ENCODE measurements around the gene GOLGB1.
"Not testable (repeated sequence)": the region's sequence is repeated elsewhere in the genome, so short reads cannot be mapped to it uniquely, and the experiment has no call there.

Gene GOLGB1, protein sequence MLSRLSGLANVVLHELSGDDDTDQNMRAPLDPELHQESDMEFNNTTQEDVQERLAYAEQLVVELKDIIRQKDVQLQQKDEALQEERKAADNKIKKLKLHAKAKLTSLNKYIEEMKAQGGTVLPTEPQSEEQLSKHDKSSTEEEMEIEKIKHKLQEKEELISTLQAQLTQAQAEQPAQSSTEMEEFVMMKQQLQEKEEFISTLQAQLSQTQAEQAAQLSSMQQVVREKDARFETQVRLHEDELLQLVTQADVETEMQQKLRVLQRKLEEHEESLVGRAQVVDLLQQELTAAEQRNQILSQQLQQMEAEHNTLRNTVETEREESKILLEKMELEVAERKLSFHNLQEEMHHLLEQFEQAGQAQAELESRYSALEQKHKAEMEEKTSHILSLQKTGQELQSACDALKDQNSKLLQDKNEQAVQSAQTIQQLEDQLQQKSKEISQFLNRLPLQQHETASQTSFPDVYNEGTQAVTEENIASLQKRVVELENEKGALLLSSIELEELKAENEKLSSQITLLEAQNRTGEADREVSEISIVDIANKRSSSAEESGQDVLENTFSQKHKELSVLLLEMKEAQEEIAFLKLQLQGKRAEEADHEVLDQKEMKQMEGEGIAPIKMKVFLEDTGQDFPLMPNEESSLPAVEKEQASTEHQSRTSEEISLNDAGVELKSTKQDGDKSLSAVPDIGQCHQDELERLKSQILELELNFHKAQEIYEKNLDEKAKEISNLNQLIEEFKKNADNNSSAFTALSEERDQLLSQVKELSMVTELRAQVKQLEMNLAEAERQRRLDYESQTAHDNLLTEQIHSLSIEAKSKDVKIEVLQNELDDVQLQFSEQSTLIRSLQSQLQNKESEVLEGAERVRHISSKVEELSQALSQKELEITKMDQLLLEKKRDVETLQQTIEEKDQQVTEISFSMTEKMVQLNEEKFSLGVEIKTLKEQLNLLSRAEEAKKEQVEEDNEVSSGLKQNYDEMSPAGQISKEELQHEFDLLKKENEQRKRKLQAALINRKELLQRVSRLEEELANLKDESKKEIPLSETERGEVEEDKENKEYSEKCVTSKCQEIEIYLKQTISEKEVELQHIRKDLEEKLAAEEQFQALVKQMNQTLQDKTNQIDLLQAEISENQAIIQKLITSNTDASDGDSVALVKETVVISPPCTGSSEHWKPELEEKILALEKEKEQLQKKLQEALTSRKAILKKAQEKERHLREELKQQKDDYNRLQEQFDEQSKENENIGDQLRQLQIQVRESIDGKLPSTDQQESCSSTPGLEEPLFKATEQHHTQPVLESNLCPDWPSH (N-terminal part only)

DNA sequence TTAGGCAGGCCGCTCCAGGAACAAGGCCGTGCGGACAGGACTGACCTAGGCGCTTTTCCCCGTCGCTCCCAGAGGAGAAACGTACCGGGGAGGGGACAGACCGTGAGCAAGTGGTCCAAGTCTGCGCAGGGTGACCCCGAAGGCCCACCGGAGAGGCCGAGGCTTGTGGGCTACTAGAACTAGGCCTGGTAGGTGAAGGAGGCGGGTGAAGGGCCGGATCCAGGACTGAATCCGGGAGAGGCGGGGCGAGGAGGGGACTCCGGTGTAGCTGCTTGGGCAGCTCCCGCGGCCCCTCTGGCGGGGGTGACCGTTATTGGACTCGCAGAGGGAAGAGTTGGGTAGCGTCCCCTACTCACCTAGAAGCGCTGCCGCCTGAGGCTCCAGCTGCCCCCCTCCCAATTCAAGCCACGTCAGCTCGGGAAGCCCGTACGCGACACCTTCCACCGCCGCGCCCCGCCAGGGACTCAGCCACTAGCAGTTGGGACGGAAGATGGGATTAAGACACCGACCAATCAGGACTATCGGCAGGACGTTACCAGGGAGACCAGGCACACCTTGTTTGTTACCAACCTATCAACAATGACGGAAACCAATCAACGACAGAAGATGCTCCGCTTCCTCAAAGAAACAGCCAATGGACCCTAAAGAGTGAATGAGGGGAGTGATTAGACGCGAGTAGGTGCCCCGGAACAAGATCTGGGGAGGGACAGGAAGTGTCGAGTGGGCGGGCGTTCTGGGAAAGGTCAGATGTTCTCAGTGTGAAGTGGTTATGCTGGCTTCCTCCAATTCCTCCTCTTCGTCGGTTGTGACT, at the start of gene GOLGB1:
Gene GOLGB1, minus strand, starts transcription at position 466 of the 811 bp plus-strand sequence. CDS start 18,770 bp downstream, outside the sequence.
- DNase-seq (ENCODE audit: low read depth in 2 of 2): peak; percentile 85 to 92

DNA sequence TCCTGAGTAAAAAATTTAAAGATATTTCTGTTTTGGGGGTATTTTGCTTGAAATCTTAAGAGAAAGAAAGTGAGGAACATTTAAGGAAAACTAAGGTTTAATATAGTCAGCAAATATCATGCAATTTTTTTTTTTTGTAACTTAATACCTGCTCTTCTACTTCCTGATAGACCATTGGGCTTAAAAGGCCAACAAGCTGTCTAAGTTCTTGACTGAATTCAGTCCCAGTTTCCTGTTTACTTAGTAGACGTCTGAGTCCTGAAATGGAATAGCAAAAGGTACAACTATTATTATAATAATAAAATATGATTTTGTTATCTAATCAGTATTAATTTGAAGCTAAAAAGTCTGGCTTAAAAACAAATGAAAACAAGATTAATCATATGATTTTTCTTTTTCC, 47.4 kb upstream of the GOLGB1 start:
- no peak for DNase-seq (ENCODE audit: low read depth in 2 of 2)

DNA sequence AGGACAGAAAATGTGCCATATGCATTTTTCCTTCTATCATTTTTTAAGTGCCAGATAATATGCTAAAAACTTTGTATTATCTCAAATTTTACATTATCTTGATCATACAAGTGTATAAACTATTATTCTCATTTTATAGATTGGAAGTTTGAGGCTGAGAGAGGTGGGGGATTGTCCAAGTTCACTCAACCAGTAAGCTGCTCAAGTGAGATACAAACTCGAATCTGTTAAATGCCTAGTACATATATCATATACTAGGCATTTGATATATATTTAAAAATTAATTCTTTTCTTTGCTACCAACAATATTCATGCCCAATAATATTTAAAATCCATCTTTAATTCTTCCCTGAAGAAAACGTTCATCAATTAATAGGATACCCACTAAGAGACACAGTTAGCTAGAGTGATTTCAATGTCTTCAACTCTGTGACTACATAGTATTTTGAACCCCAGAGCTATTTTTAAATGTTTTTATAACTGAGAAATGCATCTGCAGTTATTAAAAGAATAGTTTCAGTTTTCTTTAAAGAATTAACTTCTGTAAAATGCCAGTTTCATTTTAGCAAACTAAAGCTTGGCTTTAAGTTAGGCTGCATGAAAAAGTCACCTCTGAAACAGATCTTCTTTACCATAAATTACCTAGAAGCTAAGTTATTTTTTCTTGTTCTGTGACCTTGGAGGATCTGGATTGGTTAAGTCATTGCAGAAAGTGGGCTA, 44.9 kb upstream of the GOLGB1 start:
- no peak for DNase-seq (ENCODE audit: low read depth in 2 of 2)

DNA sequence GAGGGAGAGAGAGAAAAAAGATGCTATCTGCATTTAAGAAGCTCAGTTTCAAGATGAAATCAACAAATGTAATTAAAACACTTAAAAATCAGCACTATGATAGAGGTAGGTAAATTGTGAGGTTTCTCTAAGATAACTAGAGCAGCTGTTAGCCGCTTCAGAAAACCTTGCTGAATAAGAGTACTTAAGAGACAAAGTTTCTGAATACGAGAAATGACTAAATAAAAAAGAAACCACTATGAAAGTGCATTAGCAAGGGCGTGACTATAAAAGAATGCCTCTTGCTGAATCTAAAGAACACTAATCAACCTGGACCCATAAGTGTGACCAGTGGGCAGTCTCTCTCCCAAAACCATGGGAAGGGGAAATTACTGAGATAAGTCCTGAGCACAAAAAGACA, 43.5 kb upstream of the GOLGB1 start:
- no peak for DNase-seq (ENCODE audit: low read depth in 2 of 2)

DNA sequence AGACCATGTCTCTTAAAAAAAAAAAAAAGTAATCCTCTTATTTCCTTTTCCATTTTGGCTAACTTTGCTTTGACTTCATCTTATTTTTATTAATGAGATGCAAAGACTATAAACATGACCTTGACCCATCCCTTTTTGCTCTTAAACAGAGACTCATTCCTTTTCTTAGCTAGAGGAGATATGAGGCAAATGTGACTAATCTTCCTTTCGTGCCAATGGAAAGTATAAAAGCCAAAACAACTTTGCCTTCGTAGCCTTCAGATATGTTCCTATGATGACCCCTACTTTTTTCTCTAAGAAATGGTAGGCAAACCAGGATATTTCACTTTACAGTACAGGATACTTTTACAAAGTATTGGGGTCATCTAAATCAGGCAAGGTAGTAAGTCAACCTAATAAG, 36.9 kb upstream of the GOLGB1 start:
- no peak for DNase-seq (ENCODE audit: low read depth in 2 of 2)

DNA sequence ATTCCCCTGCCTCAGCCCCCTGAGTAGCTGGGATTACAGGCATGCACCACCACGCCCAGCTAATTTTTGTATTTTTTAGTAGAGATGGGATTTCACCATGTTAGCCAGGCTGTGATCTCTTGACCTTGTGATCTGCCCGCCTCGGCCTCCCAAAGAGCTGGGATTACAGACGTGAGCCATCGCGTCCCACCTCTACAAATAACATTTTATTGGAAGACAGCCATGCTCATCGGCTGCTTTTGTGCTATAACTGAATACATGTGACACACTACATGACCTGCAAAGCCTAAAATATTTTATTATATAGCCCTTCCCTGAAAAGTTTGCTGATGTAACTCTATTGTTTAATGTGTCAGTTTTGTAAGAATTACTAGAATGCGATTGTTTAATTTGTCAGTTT, 33.2 kb upstream of the GOLGB1 start:
- not testable (repeated sequence) for DNase-seq (ENCODE audit: low read depth in 2 of 2)

DNA sequence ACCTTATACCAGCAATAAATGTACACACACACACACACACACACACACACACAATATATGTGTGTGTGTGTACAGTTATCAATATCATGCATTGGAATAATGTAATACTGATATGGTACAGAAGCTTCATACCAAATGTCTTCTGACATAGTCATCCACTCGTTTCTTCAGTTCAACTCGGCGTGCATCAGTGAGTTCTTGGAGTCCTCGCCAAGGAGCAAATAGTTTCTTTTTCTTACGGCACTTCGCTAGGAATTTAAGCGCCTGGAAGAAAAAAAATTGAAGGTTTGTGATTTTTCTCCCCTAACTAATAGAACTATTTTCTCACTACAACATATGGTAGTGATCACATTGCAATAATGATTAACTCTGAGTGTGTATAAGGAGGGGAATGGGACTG, 32.1 kb upstream of the GOLGB1 start:
- DNase-seq (ENCODE audit: low read depth in 2 of 2): no peak

DNA sequence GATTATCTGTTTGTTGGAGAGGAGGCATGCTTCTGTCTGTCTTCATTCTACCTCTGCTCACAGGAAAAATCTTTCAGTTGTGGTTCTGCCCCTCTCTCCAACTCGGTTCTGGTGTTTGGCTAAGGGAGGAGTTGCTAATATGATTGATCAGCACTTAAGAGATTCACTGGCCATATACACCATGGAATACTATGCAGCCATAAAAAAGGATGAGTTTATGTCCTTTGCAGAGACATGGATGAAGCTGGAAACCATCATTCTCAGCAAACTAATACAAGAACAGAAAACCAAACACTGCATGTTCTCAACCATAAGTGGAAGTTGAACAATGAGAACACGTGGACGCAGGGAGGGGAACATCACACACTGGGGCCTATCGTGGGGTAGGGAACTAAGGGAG, 25.6 kb upstream of the GOLGB1 start:
- DNase-seq (ENCODE audit: low read depth in 2 of 2): not testable (repeated sequence)

DNA sequence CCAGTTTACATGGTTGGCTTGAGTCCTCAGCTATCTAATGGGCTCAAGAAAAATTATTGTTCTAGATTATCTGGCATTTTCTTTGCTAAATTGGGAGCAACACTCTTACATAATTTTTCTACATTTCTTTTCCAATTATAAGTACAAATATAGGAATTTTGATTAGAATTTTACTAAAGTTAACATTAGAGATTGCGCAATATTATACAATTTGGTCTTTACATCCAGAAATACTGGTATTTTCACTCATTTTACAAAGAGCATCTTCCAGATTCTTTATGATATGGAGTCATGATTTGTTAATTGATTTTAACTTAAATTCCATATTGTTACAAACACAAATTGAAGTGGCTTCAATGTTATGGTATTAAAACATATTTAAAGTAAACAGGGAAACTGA, 19.7 kb upstream of the GOLGB1 start:
- DNase-seq (ENCODE audit: low read depth in 2 of 2): no peak

DNA sequence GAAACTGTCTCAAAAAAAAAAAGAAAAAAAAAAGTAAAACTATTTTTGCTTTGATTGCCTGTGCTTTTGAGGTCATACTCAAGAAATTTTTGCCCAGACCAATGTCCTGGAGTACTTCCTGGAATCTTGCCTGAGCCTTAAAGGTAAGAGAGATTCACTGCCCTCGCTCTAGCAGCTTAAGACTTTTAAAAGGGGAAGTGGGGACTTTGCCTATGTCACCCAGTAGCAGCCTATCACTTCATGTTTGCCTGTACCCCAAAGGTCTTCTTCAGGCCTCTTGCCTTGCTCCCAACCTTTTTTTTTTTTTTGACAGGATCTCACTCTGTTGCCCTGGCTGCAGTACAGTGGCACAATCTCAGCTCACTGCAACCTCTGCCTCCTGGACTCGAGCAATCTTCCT, 18.9 kb upstream of the GOLGB1 start:
- DNase-seq (ENCODE audit: low read depth in 2 of 2): no peak

DNA sequence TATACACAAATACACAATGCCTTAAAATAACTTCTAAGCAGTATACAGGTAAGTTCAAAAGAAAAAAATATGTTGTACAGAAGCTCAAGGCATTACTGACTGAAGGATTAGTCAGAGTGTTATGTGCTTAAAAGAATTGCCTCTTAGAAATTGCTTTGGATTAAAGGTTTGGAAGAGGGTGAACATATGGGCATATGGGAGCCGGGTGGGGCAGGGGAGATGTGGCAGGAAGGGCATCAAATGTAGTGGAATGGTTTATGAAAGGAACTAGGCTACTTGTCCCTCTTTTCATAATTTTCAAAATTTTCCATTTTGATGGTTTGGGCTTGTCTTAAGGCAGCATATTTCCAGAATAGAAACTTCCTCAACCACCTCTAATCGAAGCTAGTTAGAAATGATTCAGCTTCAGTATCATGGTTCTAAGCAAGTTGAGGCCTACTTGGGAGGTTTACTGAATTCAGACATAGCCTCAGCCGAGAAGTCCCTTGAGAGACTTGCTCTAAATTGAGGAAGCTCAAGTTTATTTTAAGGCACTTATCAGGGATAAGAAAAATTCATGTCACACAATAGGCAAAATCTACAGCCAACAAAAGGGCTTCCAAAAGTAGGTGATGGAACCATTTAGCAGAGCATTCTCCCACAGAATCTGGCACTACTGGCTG, 10.1 kb upstream of the GOLGB1 start:
- no peak for DNase-seq (ENCODE audit: low read depth in 2 of 2)

DNA sequence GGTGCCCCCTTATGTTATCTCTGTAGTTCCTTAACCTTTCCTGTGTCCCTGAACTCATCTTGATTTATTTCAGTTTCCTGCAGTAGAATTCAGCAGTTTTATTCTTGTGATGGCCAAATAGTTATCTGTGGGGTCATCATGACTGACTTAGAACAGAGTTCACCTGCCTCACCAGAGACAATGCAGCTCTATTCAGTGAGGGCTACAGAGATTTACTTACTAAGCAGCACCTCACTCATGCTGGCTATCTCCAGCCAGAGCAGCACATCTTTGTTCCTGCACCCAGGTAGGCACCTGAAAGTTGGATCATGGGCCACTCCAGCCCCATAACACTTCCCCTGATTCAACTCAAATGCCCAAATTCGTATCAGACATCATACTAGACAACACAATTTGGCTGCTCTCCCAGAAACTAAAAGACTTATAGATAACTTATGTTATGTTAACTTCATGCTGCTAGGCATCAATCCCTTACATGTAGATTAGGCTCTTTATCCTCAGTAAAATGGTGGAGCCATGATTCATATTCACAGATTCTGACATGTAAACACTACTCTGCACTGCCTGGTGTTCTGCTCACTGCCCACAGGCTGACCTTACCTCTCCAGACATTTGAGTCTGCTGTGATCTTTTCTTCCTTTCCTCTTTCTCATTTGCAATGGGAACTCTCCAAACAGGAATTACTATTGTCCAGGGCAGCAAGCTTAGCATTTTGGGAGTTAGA, 9.3 kb upstream of the GOLGB1 start:
- no peak for DNase-seq (ENCODE audit: low read depth in 2 of 2)

DNA sequence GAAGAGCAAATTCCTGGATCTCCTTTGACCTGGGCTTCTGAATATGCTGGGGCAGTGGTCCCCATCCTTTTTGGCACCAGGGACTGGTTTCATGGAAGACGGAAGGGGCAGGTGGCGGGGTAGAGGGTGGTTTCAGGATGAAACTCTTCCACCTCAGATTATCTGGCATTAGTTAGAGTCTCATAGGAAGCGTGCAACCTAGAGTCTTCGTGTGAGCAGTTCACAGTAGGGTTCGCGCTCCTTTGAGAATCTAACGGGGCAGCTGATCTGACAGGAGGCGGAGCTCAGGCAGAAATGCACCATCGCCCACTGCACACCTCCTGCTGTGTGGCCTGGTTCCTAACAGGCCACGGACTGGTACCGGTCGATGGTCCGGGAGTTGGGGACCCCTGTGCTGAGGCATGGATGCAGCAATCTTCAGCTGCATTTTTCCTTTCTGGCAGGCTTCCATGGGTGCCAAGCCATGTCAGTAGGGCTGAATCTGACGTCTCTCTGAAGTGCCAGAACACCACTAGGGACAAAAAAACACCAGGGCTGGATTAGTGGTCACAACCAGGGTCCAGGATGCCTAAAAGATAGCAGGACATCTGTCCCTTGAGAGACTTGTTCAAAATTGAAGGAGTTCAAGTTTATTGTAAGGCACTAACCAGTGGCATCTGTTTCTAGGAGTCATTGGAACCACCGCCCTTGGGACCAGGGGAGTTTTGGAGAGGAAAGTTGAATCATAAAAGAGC, 8.4 kb upstream of the GOLGB1 start:
- DNase-seq (ENCODE audit: low read depth in 2 of 2): no peak

DNA sequence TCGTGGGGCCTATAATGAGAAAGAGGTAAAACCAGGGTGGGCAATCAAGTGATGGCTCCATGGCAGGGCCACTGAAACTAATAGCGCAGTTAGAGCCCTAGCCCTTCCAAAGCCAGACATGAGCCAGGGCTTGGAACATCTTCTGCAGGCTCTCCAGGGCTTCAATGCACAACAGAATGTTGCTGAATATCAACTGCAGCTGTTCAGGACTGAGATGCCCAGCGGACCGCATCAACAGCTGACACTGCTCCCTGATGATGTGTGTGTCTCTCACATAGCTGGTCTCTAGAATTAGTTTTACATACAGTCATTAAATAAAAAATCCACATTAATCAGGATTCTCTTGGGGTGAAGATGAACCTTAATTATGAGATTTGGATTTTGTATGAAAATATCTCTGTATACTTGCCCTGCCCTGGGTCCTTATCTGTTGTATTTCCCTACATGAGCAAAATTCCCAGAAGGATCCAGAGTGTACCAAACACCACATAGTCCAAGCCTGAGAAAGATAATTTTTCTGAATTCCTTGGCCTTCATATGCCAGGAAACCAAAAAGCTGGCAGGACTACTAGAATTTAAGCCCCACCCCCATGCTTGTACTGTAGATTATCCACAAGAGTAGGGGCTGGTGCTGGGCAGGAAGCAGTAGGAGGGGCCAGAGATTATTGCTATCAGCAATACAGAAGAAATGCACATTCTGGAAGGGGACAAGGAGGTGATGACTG, 7.7 kb upstream of the GOLGB1 start:
- no peak for DNase-seq (ENCODE audit: low read depth in 2 of 2)

DNA sequence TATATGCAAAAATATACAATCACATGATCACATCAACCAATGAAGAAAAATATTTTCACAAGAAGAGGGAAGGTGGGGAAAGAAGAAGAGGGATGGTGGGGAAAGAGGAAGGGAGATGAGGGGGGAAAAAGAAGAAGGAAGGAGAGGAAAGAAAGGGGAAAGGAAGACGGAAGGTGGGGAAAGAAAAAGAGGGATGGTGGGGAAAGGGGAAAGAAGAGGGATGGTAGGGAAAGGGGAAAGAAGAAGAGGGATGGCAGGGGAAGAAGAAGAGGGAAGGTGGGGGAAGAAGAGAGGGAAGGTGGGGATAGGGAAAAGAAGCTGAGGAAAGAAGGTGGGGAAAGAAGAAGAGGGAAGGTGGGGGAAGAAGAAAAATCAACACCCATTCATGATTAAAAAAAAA, 3.2 kb upstream of the GOLGB1 start:
- DNase-seq (ENCODE audit: low read depth in 2 of 2): no peak

DNA sequence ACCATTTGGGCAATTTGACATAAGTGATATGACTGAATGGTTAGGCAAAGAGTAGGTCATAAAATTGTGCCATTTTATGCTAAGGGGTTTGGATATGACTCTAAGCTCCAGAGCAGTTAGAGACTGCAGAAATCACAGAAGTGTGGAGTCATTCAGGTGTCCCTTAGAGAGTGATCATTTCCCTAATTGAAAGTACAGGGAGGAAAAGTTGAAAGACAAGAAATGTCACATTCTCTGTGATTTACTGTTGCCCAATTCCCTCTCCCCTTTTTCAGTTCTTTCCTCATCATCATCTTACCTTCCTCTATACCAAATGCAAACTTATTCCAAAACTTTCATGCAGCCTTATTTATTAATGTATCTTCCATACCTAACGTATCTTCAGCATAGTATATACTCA, 2.7 kb upstream of the GOLGB1 start:
- DNase-seq (ENCODE audit: low read depth in 2 of 2): no peak

DNA sequence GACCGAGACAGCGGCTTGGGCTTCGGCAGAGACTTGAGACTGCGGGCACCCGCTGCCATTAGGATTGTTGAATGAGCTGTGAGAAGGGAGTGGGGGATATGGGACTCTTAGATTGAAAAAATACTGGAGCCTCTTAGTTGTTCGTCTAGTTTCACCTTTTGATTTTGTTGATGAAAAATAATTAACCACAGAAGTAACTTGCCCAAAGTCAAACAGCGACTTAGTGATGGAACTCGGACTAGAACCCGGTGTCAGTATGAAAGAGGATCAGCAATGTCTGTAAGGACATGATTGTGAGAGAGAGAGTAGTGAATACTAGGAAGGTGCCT, 510 bp upstream of the GOLGB1 start:
- DNase-seq (ENCODE audit: low read depth in 2 of 2): no peak

DNA sequence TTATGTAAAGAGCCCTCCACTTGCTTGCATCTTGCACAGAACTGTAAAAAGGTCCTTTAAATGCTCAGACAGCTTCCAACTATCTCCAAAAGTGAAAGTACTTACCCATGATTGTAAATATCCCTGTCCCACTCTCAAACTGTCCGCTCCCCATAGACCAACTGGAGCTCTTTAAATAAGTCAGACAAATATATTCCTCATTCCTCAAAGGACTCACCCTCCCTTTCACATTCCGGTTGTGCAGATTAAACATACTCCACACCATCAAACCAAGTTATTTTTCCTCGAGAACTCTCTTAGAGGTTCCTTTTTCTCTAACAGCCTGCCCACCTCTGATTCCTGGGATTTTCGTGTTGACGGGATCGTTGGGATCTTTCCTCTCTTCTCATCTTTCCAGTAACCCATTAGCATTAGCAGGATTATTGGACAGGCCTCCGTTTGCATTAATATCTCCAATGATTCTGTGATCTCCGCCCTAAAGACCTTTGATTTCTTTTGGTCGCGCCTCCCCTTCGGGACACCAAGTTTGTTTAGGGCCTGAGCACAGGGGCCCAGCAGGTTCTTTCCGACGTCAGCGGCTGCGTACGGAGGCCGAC, 763 bp downstream of the GOLGB1 start:
- no peak for DNase-seq (ENCODE audit: low read depth in 2 of 2)
